Thyroid gland (tissue), 4 donors: ENCODE results near the gene SSR2. TPM values are rescaled to one million over a fixed set of nuclear protein-coding genes. Genes with fewer than 3 reads are reported as not detected.

ENCODE experiments used
- DNase-seq, 2 donors: peaks; one replicate each; pipeline ENCODE4 v3.0.0-alpha.2; 2019
- H3K27ac ChIP-seq, 3 donors: fragments of 200-600 bp; sonication (generic); 1 replicate in 2 of 3; 2 replicates in 1 of 3; pipeline ENCODE4 v1.5.1; 2016 to 2019; ENCODE audit warnings: mild to moderate bottlenecking in 1 of 3, moderate library complexity in 1 of 3
- H3K27me3 ChIP-seq: fragments of 200-600 bp; sonication (generic); one replicate; pipeline ENCODE4 v1.5.1; 2019
- H3K36me3 ChIP-seq, 2 donors: fragments of 200-600 bp; sonication (generic); one replicate each; pipeline ENCODE4 v1.5.1; 2016 to 2019
- H3K4me1 ChIP-seq, 2 donors: fragments of 200-600 bp; sonication (generic); one replicate each; pipeline ENCODE4 v1.5.1; 2017 to 2019
- H3K4me3 ChIP-seq, 3 donors: fragments of 200-600 bp; sonication (generic); replicated peaks in 1 of 3; 1 replicate in 2 of 3; 2 replicates in 1 of 3; pipeline ENCODE4 v1.5.1; 2016; ENCODE audit warnings: mild to moderate bottlenecking in 1 of 3
- H3K9me3 ChIP-seq: fragments of 200-600 bp; sonication (generic); one replicate; pipeline ENCODE4 v1.5.1; 2017
- CTCF ChIP-seq, 6 experiments: fragments of 200-600 bp in 3 of 6; fragments of 450-650 bp in 3 of 6; sonication (generic) in 3 of 6; IDR thresholded peaks; one replicate each; pipeline ENCODE4 v1.5.1; 2016 to 2019; ENCODE audit warnings: antibody characterized with exemption in 6 of 6, mild to moderate bottlenecking in 2 of 6, inconsistent platforms in 1 of 6, moderate library complexity in 1 of 6
- POLR2A ChIP-seq, 2 donors: fragments of 450-650 bp; IDR thresholded peaks; one replicate each; pipeline ENCODE4 v1.6.1; 2017; ENCODE audit warnings: antibody characterized with exemption in 2 of 2, mild to moderate bottlenecking in 2 of 2, moderate library complexity in 1 of 2
- WGBS, 2 donors: methylation state at CpG; one replicate each; pipeline ENCODE4 v1.1.5; 2017; 5-methylcytosine and 5-hydroxymethylcytosine counted together
- intact Hi-C: fragments of 100-400 bp; cut with DNase I; formaldehyde crosslinking; loops from one replicate; pipeline ENCODE4 v1.15.1; 2023
- total RNA-seq, 4 donors: library from RNA; depleted of rRNA; stranded (reverse); fragments of >200 nt; gene quantifications; one replicate each; pipeline ENCODE4 v1.2.3, GENCODE V29; 2016

The SSR2 gene
- total RNA-seq, 4 donors from 2014 or later, result 78.6 to 193 (median 130) TPM

- 87 to 90% methylated on average over 4 of the region's 4 CpGs for WGBS, 2 donors
- DNase-seq, result no peak
- H3K27ac ChIP-seq, result no peak overlapping the region
- H3K36me3 ChIP-seq, result no peaks in the 10 kb centered on the region
- H3K27me3 ChIP-seq, result no peaks in the 10 kb centered on the region
- intact Hi-C loops, result no loop called here
- no peaks in the 10 kb centered on the region for H3K9me3 ChIP-seq
- no peaks in the 10 kb centered on the region for H3K4me1 ChIP-seq
- no peak overlapping the region for H3K4me3 ChIP-seq
- TF ChIP-seq CTCF (IDR thresholded peaks at IDR 0.05) (no peak), POLR2A (IDR thresholded peaks at IDR 0.05) (no peak)
Measured at GRCh38 chr1:156026588-156026987, 5.8 kb upstream of the SSR2 start.

- peak in 4 of 6 experiments; percentile 21 to 47 (median 40) for TF ChIP-seq CTCF (IDR thresholded peaks at IDR 0.05)
- TF ChIP-seq POLR2A (IDR thresholded peaks at IDR 0.05), result no peak
- Histone ChIP-seq H3K4me1 (no peaks in the 10 kb centered on the region), H3K36me3 (no peaks in the 10 kb centered on the region), H3K27me3 (no peaks in the 10 kb centered on the region), H3K4me3 (no peak overlapping the region), H3K27ac (no peak overlapping the region), H3K9me3 (no peaks in the 10 kb centered on the region)
- peak; percentile 38 to 47 for DNase-seq
- 9 to 10% methylated on average over 8 to 9 of the region's 9 CpGs for WGBS, 2 donors
- intact Hi-C loops, result no loop called here
Measured at GRCh38 chr1:156025876-156026275, 5.1 kb upstream of the SSR2 start.

- 77 to 84% methylated on average over 5 of the region's 5 CpGs for WGBS, 2 donors
- Histone ChIP-seq H3K9me3 (no peaks in the 10 kb centered on the region), H3K4me1 (peaks cover 4 to 5% of the 10 kb centered on the region in 2 donors), H3K36me3 (no peaks in the 10 kb centered on the region), H3K27me3 (no peaks in the 10 kb centered on the region), H3K4me3 (no peak overlapping the region), H3K27ac (no peak overlapping the region)
- intact Hi-C loops, result no loop called here
- no peak for DNase-seq
- TF ChIP-seq CTCF (IDR thresholded peaks at IDR 0.05) (no peak), POLR2A (IDR thresholded peaks at IDR 0.05) (no peak)
Measured at GRCh38 chr1:156024801-156025200, 4.0 kb upstream of the SSR2 start.

GRCh38 chr1:156021954-156022353 lies 1.2 kb upstream of the SSR2 start:
- Histone ChIP-seq H3K4me1 (peaks cover 6 to 9% of the 10 kb centered on the region in 2 donors), H3K36me3 (peaks cover 5 to 9% of the 10 kb centered on the region in 2 donors), H3K4me3 (no peak overlapping the region), H3K27me3 (no peaks in the 10 kb centered on the region), H3K9me3 (no peaks in the 10 kb centered on the region), H3K27ac (no peak overlapping the region)
- DNase-seq, result no peak
- WGBS, 2 donors, result 64 to 69% methylated on average over 2 of the region's 2 CpGs
- TF ChIP-seq POLR2A (IDR thresholded peaks at IDR 0.05) (no peak), CTCF (IDR thresholded peaks at IDR 0.05) (no peak)
- intact Hi-C loops, result no loop called here

GRCh38 chr1:156021093-156021428 lies 310 bp upstream of the SSR2 start:
- H3K27ac ChIP-seq, result peak overlapping the region in 1 of 3 donors; percentile 82
- peaks cover 6 to 9% of the 10 kb centered on the region in 2 donors for H3K4me1 ChIP-seq
- H3K36me3 ChIP-seq, result peaks cover 5 to 14% of the 10 kb centered on the region in 2 donors
- TF ChIP-seq POLR2A (IDR thresholded peaks at IDR 0.05) (no peak), CTCF (IDR thresholded peaks at IDR 0.05) (no peak)
- H3K27me3 ChIP-seq, result no peaks in the 10 kb centered on the region
- peak overlapping the region in 2 of 3 donors; percentile 59 to 92 for H3K4me3 ChIP-seq
- no peak for DNase-seq
- H3K9me3 ChIP-seq, result no peaks in the 10 kb centered on the region
- intact Hi-C loops, result no loop called here
- 8 to 13% methylated on average over 4 of the region's 4 CpGs for WGBS, 2 donors
